Osteocyte (in vitro differentiated cells): ENCODE results near the gene CLIC3. TPM values are rescaled to one million over a fixed set of nuclear protein-coding genes. Genes with fewer than 3 reads are reported as not detected.

Source experiments
- DNase-seq: peaks from one replicate; pipeline ENCODE4 v3.0.0; 2021; ENCODE audit warnings: mixed read lengths; ENCODE audit not compliant: unreplicated experiment; ENCODE audit errors: extremely low spot score
- H3K27ac Mint-ChIP-seq: one replicate; pipeline ENCODE4 v1.8.0; 2021; ENCODE audit warnings: mild to moderate bottlenecking, mixed read lengths; ENCODE audit not compliant: unreplicated experiment
- H3K27me3 Mint-ChIP-seq: one replicate; pipeline ENCODE4 v1.8.0; 2021; ENCODE audit warnings: mixed read lengths; ENCODE audit not compliant: unreplicated experiment
- H3K36me3 Mint-ChIP-seq: one replicate; pipeline ENCODE4 v1.8.0; 2021; ENCODE audit warnings: mixed read lengths; ENCODE audit not compliant: unreplicated experiment
- H3K4me1 Mint-ChIP-seq: one replicate; pipeline ENCODE4 v1.8.0; 2021; ENCODE audit warnings: mixed read lengths; ENCODE audit not compliant: unreplicated experiment
- H3K4me3 Mint-ChIP-seq: one replicate; pipeline ENCODE4 v1.8.0; 2021; ENCODE audit warnings: mild to moderate bottlenecking, moderate library complexity, mixed read lengths; ENCODE audit not compliant: unreplicated experiment
- H3K9me3 Mint-ChIP-seq: one replicate; pipeline ENCODE4 v1.8.0; 2021; ENCODE audit warnings: mixed read lengths; ENCODE audit not compliant: unreplicated experiment
- total RNA-seq: library from RNA; stranded (reverse); gene quantifications from 2 replicates; pipeline ENCODE4 v1.2.1, GENCODE V29; 2021
- TF ChIP-seq, protein P1 (sequence below): fragments of 200-600 bp; sonication (generic); IDR thresholded peaks from 2 replicates; pipeline ENCODE4 v1.5.0; 2021; ENCODE audit warnings: antibody characterized with exemption, mild to moderate bottlenecking, moderate library complexity

The CLIC3 gene
- total RNA-seq, 1 donor from 2014 or later = not detected

DNA sequence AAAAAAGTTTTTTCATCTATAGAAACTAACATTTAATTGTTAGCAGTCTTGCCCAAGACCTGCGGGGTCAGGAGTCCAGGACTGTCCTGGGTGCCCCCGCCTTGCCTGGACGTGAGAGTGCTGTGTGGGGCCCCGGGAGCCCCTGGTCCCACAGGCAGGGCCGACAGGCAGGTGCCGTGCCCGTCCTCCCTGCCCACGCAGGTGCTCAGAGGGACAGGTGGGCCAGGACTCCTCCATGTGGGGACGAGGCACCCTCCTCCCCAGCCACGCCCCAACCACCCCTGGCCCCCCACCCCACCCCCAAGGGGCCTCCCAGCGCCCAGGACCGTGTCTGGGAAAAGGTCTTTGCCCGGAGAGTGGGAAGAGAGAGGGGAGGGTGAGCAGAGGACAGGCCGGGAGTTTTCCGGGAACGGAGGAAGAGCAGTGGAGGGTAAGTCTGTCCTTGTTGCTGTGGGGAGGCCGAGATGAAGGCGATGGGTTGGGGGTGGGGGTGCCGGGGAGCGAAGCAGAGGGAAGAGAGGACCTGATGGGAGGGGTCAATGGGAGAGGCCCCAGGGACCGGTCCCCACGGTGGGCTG, 47.0 kb downstream of the CLIC3 start:
- Mint-ChIP-seq H3K36me3 (no peaks in the 10 kb centered on the region), H3K27me3 (no peaks in the 10 kb centered on the region), H3K4me3 (peak overlapping the region; percentile 74), H3K4me1 (peaks cover 11% of the 10 kb centered on the region), H3K27ac (peak overlapping the region; percentile 67), H3K9me3 (no peaks in the 10 kb centered on the region)
- TF ChIP-seq, protein P1, sequence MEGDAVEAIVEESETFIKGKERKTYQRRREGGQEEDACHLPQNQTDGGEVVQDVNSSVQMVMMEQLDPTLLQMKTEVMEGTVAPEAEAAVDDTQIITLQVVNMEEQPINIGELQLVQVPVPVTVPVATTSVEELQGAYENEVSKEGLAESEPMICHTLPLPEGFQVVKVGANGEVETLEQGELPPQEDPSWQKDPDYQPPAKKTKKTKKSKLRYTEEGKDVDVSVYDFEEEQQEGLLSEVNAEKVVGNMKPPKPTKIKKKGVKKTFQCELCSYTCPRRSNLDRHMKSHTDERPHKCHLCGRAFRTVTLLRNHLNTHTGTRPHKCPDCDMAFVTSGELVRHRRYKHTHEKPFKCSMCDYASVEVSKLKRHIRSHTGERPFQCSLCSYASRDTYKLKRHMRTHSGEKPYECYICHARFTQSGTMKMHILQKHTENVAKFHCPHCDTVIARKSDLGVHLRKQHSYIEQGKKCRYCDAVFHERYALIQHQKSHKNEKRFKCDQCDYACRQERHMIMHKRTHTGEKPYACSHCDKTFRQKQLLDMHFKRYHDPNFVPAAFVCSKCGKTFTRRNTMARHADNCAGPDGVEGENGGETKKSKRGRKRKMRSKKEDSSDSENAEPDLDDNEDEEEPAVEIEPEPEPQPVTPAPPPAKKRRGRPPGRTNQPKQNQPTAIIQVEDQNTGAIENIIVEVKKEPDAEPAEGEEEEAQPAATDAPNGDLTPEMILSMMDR = no peak
- DNase-seq = no peak

- Mint-ChIP-seq H3K27ac (peak overlapping the region; percentile 18), H3K4me3 (peak overlapping the region; percentile 27), H3K4me1 (peaks cover 11% of the 10 kb centered on the region), H3K27me3 (no peaks in the 10 kb centered on the region), H3K36me3 (no peaks in the 10 kb centered on the region), H3K9me3 (no peaks in the 10 kb centered on the region)
- no peak for DNase-seq
- TF ChIP-seq, protein P1 = peak; percentile 50
Measured at GRCh38 chr9:136947955-136948510, 48.3 kb downstream of the CLIC3 start.

- Mint-ChIP-seq H3K9me3 (no peaks in the 10 kb centered on the region), H3K4me3 (no peak overlapping the region), H3K36me3 (no peaks in the 10 kb centered on the region), H3K27me3 (no peaks in the 10 kb centered on the region), H3K4me1 (peaks cover 11% of the 10 kb centered on the region), H3K27ac (no peak overlapping the region)
- DNase-seq = no peak
- TF ChIP-seq, protein P1 = no peak
Measured at GRCh38 chr9:136947028-136947891, 49.1 kb downstream of the CLIC3 start.

DNA sequence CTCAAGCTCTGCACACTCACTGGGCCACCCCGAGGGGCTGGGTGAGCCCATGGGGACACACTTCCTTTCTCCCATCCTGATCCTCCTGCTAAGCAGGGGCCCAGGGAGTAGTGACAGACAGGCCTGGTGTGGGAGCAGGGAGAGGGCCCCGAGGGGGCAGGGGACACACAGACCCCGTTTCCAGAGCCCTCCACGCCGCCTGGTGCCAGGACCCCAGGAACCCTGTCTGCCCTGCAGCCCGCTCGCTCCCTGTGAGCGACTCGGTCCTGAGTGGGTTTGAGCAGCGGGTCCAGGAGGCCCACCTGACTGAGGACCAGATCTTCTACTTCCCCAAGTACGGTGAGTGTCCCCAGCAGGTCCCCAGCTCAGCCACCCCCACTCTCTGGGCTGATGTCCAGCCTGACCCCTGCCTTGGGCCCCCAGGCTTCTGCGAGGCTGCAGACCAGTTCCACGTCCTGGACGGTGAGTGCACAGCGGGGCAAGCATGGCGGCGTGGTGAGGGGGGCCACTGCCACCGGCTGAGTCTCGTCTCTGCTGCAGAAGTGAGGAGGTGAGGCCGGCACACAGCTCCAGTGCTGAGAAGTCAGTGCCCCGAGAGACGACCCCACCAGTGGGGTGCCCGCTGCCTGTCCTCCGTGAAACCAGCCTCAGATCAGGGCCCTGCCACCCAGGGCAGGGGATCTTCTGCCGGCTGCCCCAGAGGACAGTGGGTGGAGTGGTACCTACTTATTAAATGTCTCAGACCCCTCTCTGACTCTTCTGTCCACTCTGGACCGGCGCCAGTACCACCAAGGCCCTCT, 49.9 kb downstream of the CLIC3 start:
- no peaks in the 10 kb centered on the region for H3K27me3 Mint-ChIP-seq
- H3K36me3 Mint-ChIP-seq = peaks cover 4% of the 10 kb centered on the region
- H3K27ac Mint-ChIP-seq = no peak overlapping the region
- no peak for DNase-seq
- H3K4me3 Mint-ChIP-seq = no peak overlapping the region
- no peaks in the 10 kb centered on the region for H3K9me3 Mint-ChIP-seq
- peaks cover 11% of the 10 kb centered on the region for H3K4me1 Mint-ChIP-seq
- TF ChIP-seq, protein P1 = no peak
